Neuronal stem cell (in vitro differentiated cells): ENCODE measurements around the gene SPTLC3.

Experiments
- DNase-seq: peaks from one replicate; pipeline ENCODE4 v3.0.0-alpha.2; 2013; ENCODE audit warnings: low spot score
- H2AFZ ChIP-seq: one replicate; pipeline ENCODE4 v1.6.1; 2013; ENCODE audit warnings: mild to moderate bottlenecking, low read length, inconsistent platforms
- H2AK5ac ChIP-seq: 2 replicates; pipeline ENCODE4 v1.6.1; 2013; ENCODE audit warnings: low read depth, mild to moderate bottlenecking, inconsistent platforms, low read length, moderate library complexity, mixed read lengths
- H2BK120ac ChIP-seq: 2 replicates; pipeline ENCODE4 v1.6.1; 2013; ENCODE audit warnings: low read depth, mild to moderate bottlenecking, inconsistent platforms, low read length, moderate library complexity, mixed read lengths
- H2BK12ac ChIP-seq: one replicate; pipeline ENCODE4 v1.6.1; 2013; ENCODE audit warnings: low read length, inconsistent platforms
- H2BK15ac ChIP-seq: 2 replicates; pipeline ENCODE4 v1.6.1; 2013; ENCODE audit warnings: mild to moderate bottlenecking, low read length, inconsistent platforms, mixed read lengths
- H2BK5ac ChIP-seq: one replicate; pipeline ENCODE4 v1.6.1; 2013; ENCODE audit warnings: inconsistent platforms, mild to moderate bottlenecking, low read length, moderate library complexity
- H3K14ac ChIP-seq: one replicate; pipeline ENCODE4 v1.6.1; 2013; ENCODE audit warnings: low read length, inconsistent platforms
- H3K18ac ChIP-seq: 2 replicates; pipeline ENCODE4 v1.6.1; 2013; ENCODE audit warnings: low read length, inconsistent platforms
- H3K23ac ChIP-seq: 2 replicates; pipeline ENCODE4 v1.6.1; 2013; ENCODE audit warnings: low read depth, mild to moderate bottlenecking, mixed read lengths, low read length, inconsistent platforms; ENCODE audit not compliant: poor library complexity
- H3K27ac ChIP-seq: replicated peaks from 3 replicates; pipeline ENCODE4 v1.5.1; 2013; ENCODE audit warnings: low read length, inconsistent platforms
- H3K27me3 ChIP-seq, 3 experiments: 2 replicates each; pipeline ENCODE4 v1.6.1; 2013; ENCODE audit warnings: low read length in 3 of 3, mild to moderate bottlenecking in 2 of 3, inconsistent platforms in 1 of 3, low read depth in 1 of 3, mixed read lengths in 1 of 3, moderate library complexity in 1 of 3; ENCODE audit not compliant: control insufficient read depth in 3 of 3, insufficient read depth in 3 of 3
- H3K36me3 ChIP-seq, 2 donors: replicated peaks in 1 of 2; 2 replicates each; pipeline ENCODE4 v1.6.1; 2013; ENCODE audit warnings: low read length in 2 of 2; ENCODE audit not compliant: control insufficient read depth in 2 of 2, insufficient read depth in 2 of 2
- H3K4ac ChIP-seq: 2 replicates; pipeline ENCODE4 v1.6.1; 2013; ENCODE audit warnings: inconsistent platforms, mild to moderate bottlenecking, low read length, moderate library complexity
- H3K4me1 ChIP-seq, 2 donors: 1 replicate in 1 of 2; 2 replicates in 1 of 2; pipeline ENCODE4 v1.6.1; 2013; ENCODE audit warnings: low read length in 2 of 2, low read depth in 1 of 2; ENCODE audit not compliant: control insufficient read depth in 2 of 2, insufficient read depth in 1 of 2
- H3K4me2 ChIP-seq: one replicate; pipeline ENCODE4 v1.6.1; 2013; ENCODE audit warnings: mild to moderate bottlenecking, low read length, inconsistent platforms; ENCODE audit not compliant: insufficient read depth, poor library complexity, severe bottlenecking
- H3K4me3 ChIP-seq, 2 donors: 2 replicates each; pipeline ENCODE4 v1.5.1; 2013; ENCODE audit warnings: low read length in 2 of 2, mild to moderate bottlenecking in 2 of 2, inconsistent platforms in 1 of 2, moderate library complexity in 1 of 2
- H3K79me1 ChIP-seq: one replicate; pipeline ENCODE4 v1.6.1; 2013; ENCODE audit warnings: low read depth, mild to moderate bottlenecking, inconsistent platforms, low read length, moderate library complexity
- H3K9ac ChIP-seq: one replicate; pipeline ENCODE4 v1.6.1; 2013; ENCODE audit warnings: mild to moderate bottlenecking, low read depth, low read length, inconsistent platforms; ENCODE audit not compliant: poor library complexity
- H3K9me3 ChIP-seq, 2 donors: replicated peaks in 1 of 2; 2 replicates each; pipeline versions ENCODE3 to v1.6.1; 2013; ENCODE audit warnings: low read length in 2 of 2, mild to moderate bottlenecking in 2 of 2, inconsistent platforms in 1 of 2, low read depth in 1 of 2, mixed read lengths in 1 of 2, moderate library complexity in 1 of 2; ENCODE audit not compliant: control insufficient read depth in 2 of 2, insufficient read depth in 1 of 2
- H4K8ac ChIP-seq: one replicate; pipeline ENCODE4 v1.6.1; 2013; ENCODE audit warnings: low read depth, mild to moderate bottlenecking, inconsistent platforms, low read length, moderate library complexity
- H4K91ac ChIP-seq: one replicate; pipeline ENCODE4 v1.6.1; 2013; ENCODE audit warnings: low read length, low read depth, mild to moderate bottlenecking, inconsistent platforms; ENCODE audit not compliant: poor library complexity
- WGBS, 2 donors: extraction: QIAGEN DNeasy Blood & Tissue Kit; methylation state at CpG; one replicate each; pipeline ENCODE4 v1.1.7; 2013; ENCODE audit warnings: missing lambda C conversion rate in 2 of 2, mixed read lengths in 1 of 2; ENCODE audit not compliant: insufficient read length in 2 of 2, insufficient replicate concordance in 1 of 2; ENCODE audit errors: extremely low coverage in 2 of 2; 5-methylcytosine and 5-hydroxymethylcytosine counted together

SPTLC3 gene

GRCh38 chr20:13113731-13114130 is 105.0 kb downstream of the SPTLC3 start:
- H3K9ac ChIP-seq = no peak overlapping the region
- no peak for DNase-seq
- no peaks in the 10 kb centered on the region for H3K79me1 ChIP-seq
- no peak overlapping the region for H2BK15ac ChIP-seq
- H3K27ac ChIP-seq = no peak overlapping the region
- H3K14ac ChIP-seq = no peak overlapping the region
- H2BK12ac ChIP-seq = no peak overlapping the region
- peaks cover 0 to 2% of the 10 kb centered on the region in 2 donors for H3K4me1 ChIP-seq
- no peak overlapping the region for H3K4me3 ChIP-seq
- no peak overlapping the region for H3K18ac ChIP-seq
- no peak overlapping the region for H3K23ac ChIP-seq
- no peak overlapping the region for H4K91ac ChIP-seq
- WGBS, 2 donors = no CpG with 5 or more reads among the region's 3 CpGs
- no peak overlapping the region for H3K4ac ChIP-seq
- no peak overlapping the region for H2AFZ ChIP-seq
- H2AK5ac ChIP-seq = no peak overlapping the region
- no peaks in the 10 kb centered on the region for H3K27me3 ChIP-seq
- H2BK5ac ChIP-seq = no peak overlapping the region
- H3K4me2 ChIP-seq = no peak overlapping the region
- no peaks in the 10 kb centered on the region for H3K36me3 ChIP-seq
- H3K9me3 ChIP-seq = no peaks in the 10 kb centered on the region
- no peak overlapping the region for H2BK120ac ChIP-seq
- no peak overlapping the region for H4K8ac ChIP-seq

GRCh38 chr20:13117200-13117599 is 108.4 kb downstream of the SPTLC3 start:
- no peak for DNase-seq
- no peak overlapping the region for H3K9ac ChIP-seq
- H3K4me1 ChIP-seq = no peaks in the 10 kb centered on the region
- H3K23ac ChIP-seq = no peak overlapping the region
- no peak overlapping the region for H2BK120ac ChIP-seq
- H2AK5ac ChIP-seq = no peak overlapping the region
- no peak overlapping the region for H3K18ac ChIP-seq
- H3K79me1 ChIP-seq = no peaks in the 10 kb centered on the region
- H4K8ac ChIP-seq = no peak overlapping the region
- no peaks in the 10 kb centered on the region for H3K27me3 ChIP-seq
- no peak overlapping the region for H2BK15ac ChIP-seq
- no peaks in the 10 kb centered on the region for H3K36me3 ChIP-seq
- no peak overlapping the region for H3K27ac ChIP-seq
- H3K14ac ChIP-seq = no peak overlapping the region
- no peaks in the 10 kb centered on the region for H3K9me3 ChIP-seq
- WGBS, 2 donors = no CpG with 5 or more reads among the region's 2 CpGs
- no peak overlapping the region for H2BK12ac ChIP-seq
- no peak overlapping the region for H2AFZ ChIP-seq
- H2BK5ac ChIP-seq = no peak overlapping the region
- no peak overlapping the region for H3K4me2 ChIP-seq
- H3K4me3 ChIP-seq = no peak overlapping the region
- H3K4ac ChIP-seq = no peak overlapping the region
- no peak overlapping the region for H4K91ac ChIP-seq

- H3K4me2 ChIP-seq = no peak overlapping the region
- H3K18ac ChIP-seq = no peak overlapping the region
These were observed 109.9 kb downstream of the SPTLC3 start for GRCh38 chr20:13118676-13119075.

GRCh38 chr20:13119583-13119982 is 110.8 kb downstream of the SPTLC3 start:
- H3K4me3 ChIP-seq = no peak overlapping the region
- H3K14ac ChIP-seq = no peak overlapping the region
- H3K36me3 ChIP-seq = no peaks in the 10 kb centered on the region
- H3K27me3 ChIP-seq = no peaks in the 10 kb centered on the region
- DNase-seq = peak; percentile 76
- no peak overlapping the region for H3K4me2 ChIP-seq
- no peak overlapping the region for H2BK12ac ChIP-seq
- H3K9me3 ChIP-seq = no peaks in the 10 kb centered on the region
- H4K91ac ChIP-seq = no peak overlapping the region
- no peaks in the 10 kb centered on the region for H3K79me1 ChIP-seq
- H3K9ac ChIP-seq = no peak overlapping the region
- no peak overlapping the region for H3K18ac ChIP-seq
- no peak overlapping the region for H3K23ac ChIP-seq
- no peak overlapping the region for H4K8ac ChIP-seq
- H2AFZ ChIP-seq = no peak overlapping the region
- H3K4ac ChIP-seq = no peak overlapping the region
- H2AK5ac ChIP-seq = no peak overlapping the region
- no CpG with 5 or more reads among the region's 6 CpGs for WGBS, 2 donors
- H2BK5ac ChIP-seq = no peak overlapping the region
- no peaks in the 10 kb centered on the region for H3K4me1 ChIP-seq
- H2BK120ac ChIP-seq = no peak overlapping the region
- no peak overlapping the region for H3K27ac ChIP-seq
- no peak overlapping the region for H2BK15ac ChIP-seq

More at GRCh38 chr20:13118676-13119075, 109.9 kb downstream of the SPTLC3 start:
- no peak overlapping the region for H3K4ac ChIP-seq
- H3K79me1 ChIP-seq = no peaks in the 10 kb centered on the region
- H3K36me3 ChIP-seq = no peaks in the 10 kb centered on the region
- no peak for DNase-seq
- H2BK120ac ChIP-seq = no peak overlapping the region
- no peak overlapping the region for H2AFZ ChIP-seq
- H2BK5ac ChIP-seq = no peak overlapping the region
- WGBS, 2 donors = no CpG with 5 or more reads among the region's 1 CpG
- H3K27me3 ChIP-seq = no peaks in the 10 kb centered on the region
- H4K8ac ChIP-seq = no peak overlapping the region
- no peak overlapping the region for H3K23ac ChIP-seq
- no peak overlapping the region for H2BK12ac ChIP-seq
- no peak overlapping the region for H3K14ac ChIP-seq
- H3K9me3 ChIP-seq = no peaks in the 10 kb centered on the region
- H4K91ac ChIP-seq = no peak overlapping the region
- H2AK5ac ChIP-seq = no peak overlapping the region
- H3K9ac ChIP-seq = no peak overlapping the region
- H3K4me1 ChIP-seq = no peaks in the 10 kb centered on the region
- H3K27ac ChIP-seq = no peak overlapping the region
- no peak overlapping the region for H3K4me3 ChIP-seq
- no peak overlapping the region for H2BK15ac ChIP-seq
